Measurements from ENCODE around the gene ZNF768.
"Not testable (repeated sequence)": the region's sequence is repeated elsewhere in the genome, so short reads cannot be mapped to it uniquely, and the experiment has no call there.

ZNF768 gene

GRCh38 chr16:30541502-30542329 lies 15.3 kb upstream of the ZNF768 start:
- Mint-ChIP-seq H3K9me3 (peaks cover 8% of the 10 kb centered on the region), H3K36me3 (ENCODE audit: low read depth) (peaks cover 16% of the 10 kb centered on the region), H3K4me3 (no peak overlapping the region), H3K27me3 (ENCODE audit: low read depth, poor library complexity) (no peaks in the 10 kb centered on the region), H3K27ac (no peak overlapping the region), H3K4me1 (peaks cover 14% of the 10 kb centered on the region)
- no peak for DNase-seq
- TF ChIP-seq CTCF (IDR thresholded peaks at IDR 0.05): no peak

GRCh38 chr16:30540916-30541464 lies 14.6 kb upstream of the ZNF768 start:
- H3K27ac Mint-ChIP-seq; H3K27me3 Mint-ChIP-seq (ENCODE audit: low read depth, poor library complexity); DNase-seq; H3K4me3 Mint-ChIP-seq; H3K9me3 Mint-ChIP-seq: not testable (repeated sequence)
- Mint-ChIP-seq H3K36me3 (ENCODE audit: low read depth) (peaks cover 23% of the 10 kb centered on the region), H3K4me1 (peaks cover 20% of the 10 kb centered on the region)

GRCh38 chr16:30539986-30540526 lies 13.7 kb upstream of the ZNF768 start:
- not testable (repeated sequence) for H3K4me3 Mint-ChIP-seq; DNase-seq; H3K27ac Mint-ChIP-seq; H3K27me3 Mint-ChIP-seq (ENCODE audit: low read depth, poor library complexity); H3K9me3 Mint-ChIP-seq
- peaks cover 25% of the 10 kb centered on the region for H3K36me3 Mint-ChIP-seq (ENCODE audit: low read depth)
- peaks cover 30% of the 10 kb centered on the region for H3K4me1 Mint-ChIP-seq

- H3K36me3 Mint-ChIP-seq (ENCODE audit: low read depth): peaks cover 25% of the 10 kb centered on the region
- H3K4me1 Mint-ChIP-seq: peaks cover 33% of the 10 kb centered on the region
- no peak for TF ChIP-seq CTCF (IDR thresholded peaks at IDR 0.05)
- DNase-seq: no peak
- H3K27ac Mint-ChIP-seq: no peak overlapping the region
- peaks cover 3% of the 10 kb centered on the region for H3K27me3 Mint-ChIP-seq (ENCODE audit: low read depth, poor library complexity)
- H3K9me3 Mint-ChIP-seq: peaks cover 5% of the 10 kb centered on the region
- H3K4me3 Mint-ChIP-seq: no peak overlapping the region
Observed at GRCh38 chr16:30539000-30539964, 12.9 kb upstream of the ZNF768 start.

- not testable (repeated sequence) for H3K27me3 Mint-ChIP-seq (ENCODE audit: low read depth, poor library complexity); H3K9me3 Mint-ChIP-seq; DNase-seq; H3K27ac Mint-ChIP-seq
- Mint-ChIP-seq H3K36me3 (ENCODE audit: low read depth) (peaks cover 27% of the 10 kb centered on the region), H3K4me3 (peak overlapping the region; percentile 92), H3K4me1 (peaks cover 43% of the 10 kb centered on the region)
Observed at GRCh38 chr16:30536391-30537024, 10.1 kb upstream of the ZNF768 start.

GRCh38 chr16:30535777-30536190 lies 9.4 kb upstream of the ZNF768 start:
- Mint-ChIP-seq H3K36me3 (ENCODE audit: low read depth) (peaks cover 34% of the 10 kb centered on the region), H3K4me1 (peaks cover 43% of the 10 kb centered on the region), H3K27ac (no peak overlapping the region), H3K27me3 (ENCODE audit: low read depth, poor library complexity) (peaks cover 3% of the 10 kb centered on the region), H3K4me3 (peak overlapping the region; percentile 92), H3K9me3 (peaks cover 5% of the 10 kb centered on the region)
- TF ChIP-seq CTCF (IDR thresholded peaks at IDR 0.05): peak; percentile 26
- peak; percentile 59 for DNase-seq

Measured in nephron progenitor cell (in vitro differentiated cells).